Ovary (tissue), 3 donors: ENCODE data around the gene BBIP1.

Source experiments
- CTCF ChIP-seq, 3 donors: fragments of 450-650 bp in 2 of 3; fragments of 200-600 bp in 1 of 3; IDR thresholded peaks; one replicate each; pipeline versions ENCODE4 v1.5.1 to v1.8.0; 2016 to 2022; ENCODE audit warnings: antibody characterized with exemption in 3 of 3, mild to moderate bottlenecking in 1 of 3
- POLR2A ChIP-seq: fragments of 450-650 bp; IDR thresholded peaks from one replicate; pipeline ENCODE4 v1.6.1; 2017; ENCODE audit warnings: antibody characterized with exemption, mild to moderate bottlenecking, moderate library complexity
- donor health status: DM: no; HTN: no; CAD: no.

GRCh38 chr10:110939419-110939818, 20.4 kb upstream of the BBIP1 start:
- TF ChIP-seq CTCF (IDR thresholded peaks at IDR 0.05) (no peak), POLR2A (no peak)
